HK-2 (cell line): ENCODE results near the gene HNRNPA2B1.

ENCODE experiments used
- DNase-seq: peaks from one replicate; pipeline ENCODE4 v3.0.0-alpha.2; 2018; ENCODE audit not compliant: unreplicated experiment

Gene HNRNPA2B1

DNA sequence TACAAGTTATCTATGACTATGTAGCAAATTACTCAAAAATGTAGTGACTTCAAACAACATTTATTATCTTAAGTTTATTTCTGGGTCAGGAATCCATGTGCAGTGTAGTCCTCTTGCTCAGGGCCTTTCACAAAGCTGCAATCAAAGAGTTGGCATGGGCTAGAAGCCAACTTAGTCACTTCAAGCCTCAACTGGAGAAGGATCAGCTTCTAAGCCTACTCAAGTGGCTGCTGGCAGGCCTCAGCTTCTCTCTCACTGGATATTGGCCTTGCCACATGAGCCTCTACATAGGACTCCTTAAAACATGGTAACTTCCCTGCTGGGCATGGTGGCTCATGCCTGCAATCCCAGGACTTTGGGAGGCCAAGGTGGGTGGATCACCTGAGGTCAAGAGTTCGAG lies 53.5 kb downstream of the HNRNPA2B1 start:
- no peak for DNase-seq

DNA sequence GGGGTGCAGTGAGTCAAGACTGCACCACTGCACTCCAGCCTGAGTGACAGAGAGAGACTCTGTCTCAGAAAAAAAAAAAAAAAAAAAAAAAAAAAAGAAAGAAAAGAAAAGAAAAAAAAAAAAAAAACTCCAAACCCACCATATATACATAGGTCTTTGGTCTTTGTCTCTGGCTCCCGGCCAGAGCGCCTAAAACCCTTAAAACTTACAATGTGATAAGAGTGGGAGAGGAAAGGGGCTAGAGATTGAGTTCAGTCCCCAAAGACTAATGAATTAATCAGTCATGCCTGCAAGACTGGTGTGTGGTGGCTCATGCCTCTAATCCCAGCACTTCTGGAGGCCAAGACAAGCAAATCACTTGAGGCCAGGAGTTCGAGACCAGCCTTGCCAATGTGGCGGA lies 55.3 kb downstream of the HNRNPA2B1 start:
- no peak for DNase-seq

DNA sequence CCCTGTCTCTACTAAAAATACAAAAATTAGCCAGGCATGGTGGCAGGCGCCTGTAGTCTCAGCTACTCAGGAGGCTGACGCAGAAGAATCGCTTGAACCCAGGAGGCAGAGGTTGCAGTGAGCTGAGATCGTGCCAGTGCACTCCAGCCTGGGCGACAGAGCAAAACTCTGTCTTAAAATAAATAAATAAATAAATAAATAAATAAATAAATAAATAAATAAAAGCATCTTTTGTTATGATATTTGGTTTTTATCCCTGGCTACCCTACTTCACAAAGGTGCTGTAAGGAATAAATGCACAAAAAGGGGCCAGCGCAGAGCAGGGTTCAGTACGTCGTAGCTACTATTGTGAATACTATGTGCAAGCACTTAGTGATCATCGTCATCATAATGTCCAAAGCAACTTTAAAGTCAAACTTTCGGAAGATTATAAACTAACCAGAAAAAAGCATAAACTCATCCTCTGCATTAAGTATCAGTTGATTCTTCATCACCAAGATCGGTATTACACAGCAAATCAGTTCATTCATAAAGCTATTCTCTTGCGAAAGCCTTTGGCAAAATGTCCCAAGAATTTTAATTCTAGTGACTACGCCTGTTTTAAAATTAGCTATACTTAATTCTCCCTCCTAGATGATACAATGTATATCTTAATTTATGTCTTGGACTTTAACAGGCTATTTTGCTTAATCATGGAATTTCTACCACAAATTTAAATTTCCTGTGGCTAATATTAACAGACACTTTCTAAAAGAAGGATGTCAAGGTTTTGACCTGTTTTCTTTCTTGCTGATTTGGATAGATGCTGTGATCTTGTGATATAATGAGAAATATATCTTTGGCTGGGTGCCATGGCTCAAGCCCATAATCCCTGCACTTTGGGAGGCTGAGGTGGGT lies 56.1 kb downstream of the HNRNPA2B1 start:
- DNase-seq: no peak

DNA sequence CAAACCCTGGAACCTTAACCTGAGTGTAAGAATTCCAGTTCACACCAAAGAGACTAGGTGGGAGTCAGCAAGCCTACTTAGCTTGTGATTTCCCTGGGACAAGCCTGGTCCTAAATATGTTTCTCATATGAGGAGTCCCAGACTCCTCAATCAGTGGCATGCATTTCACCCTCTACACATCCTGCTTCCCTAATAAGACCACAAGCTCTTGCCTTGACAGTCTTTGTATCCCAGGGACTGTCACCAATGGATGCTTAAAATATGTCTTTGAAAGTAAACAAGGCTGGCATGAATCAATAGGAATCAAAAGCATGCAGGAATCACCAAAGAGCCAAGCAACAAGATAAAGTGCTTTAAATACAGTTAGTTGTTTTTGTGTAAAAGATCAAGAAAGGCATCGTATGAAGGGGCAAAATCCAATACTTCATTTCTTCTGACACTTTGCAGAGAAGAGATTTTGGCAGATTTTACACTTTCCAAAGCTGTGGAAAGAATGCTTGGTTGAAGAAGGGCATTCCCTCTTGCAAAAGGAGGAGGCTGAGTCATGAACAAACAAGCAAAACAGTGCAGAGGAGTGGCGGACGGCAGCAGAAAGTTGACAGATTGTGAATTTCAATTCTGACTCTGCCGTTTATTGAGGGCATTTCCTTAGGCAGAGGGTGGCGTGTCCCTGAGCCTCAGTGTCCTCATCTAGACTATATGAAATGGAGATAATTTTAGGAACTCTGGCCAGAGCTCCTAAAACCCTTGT lies 57.1 kb downstream of the HNRNPA2B1 start:
- no peak for DNase-seq

DNA sequence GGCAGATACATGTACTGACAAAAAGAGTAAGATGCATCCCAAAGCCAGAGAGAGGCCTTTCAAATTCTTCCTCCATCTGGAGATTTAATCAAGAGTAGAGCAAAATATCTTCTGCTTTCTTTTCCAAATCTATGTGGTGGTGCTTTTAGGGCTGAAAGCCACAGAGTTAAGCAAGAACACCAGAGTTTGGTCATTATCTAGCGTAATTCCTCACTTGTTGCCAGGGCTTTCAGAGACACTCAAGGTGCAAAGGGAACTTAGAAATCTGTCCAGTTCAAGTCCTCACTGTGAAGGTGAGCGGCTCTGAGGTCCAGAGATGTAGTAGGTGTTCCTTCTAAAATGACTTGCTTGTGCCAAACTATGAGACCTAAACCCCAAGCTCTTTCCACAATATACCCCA lies 59.5 kb downstream of the HNRNPA2B1 start:
- no peak for DNase-seq

DNA sequence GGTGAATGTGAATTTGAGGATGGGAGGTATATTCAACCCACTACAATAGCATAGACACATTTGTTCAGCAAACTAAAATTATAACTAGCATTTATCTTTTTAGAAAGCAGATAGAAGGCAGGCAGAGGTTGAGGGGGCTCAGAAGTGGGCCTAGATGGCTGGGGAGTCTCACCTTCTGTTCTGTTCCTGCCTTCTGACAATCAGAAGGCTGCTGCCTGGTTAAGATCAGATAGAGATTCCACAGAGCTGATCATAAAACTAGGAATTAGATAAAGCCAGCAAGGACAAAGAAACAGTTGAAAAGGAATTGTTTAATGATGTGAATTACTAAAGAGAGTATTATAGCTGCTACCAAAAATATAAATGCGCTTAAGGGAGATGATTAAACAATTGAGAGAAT lies 60.2 kb downstream of the HNRNPA2B1 start:
- DNase-seq: no peak
